VCaP (cell line): Measurements from ENCODE around the gene ELAC2.

ENCODE experiments used
- H3K27ac ChIP-seq: fragments of 450-650 bp; 2 replicates; pipeline ENCODE4 v1.5.1; 2017
- TF ChIP-seq, protein P1 (sequence below): fragments of 450-650 bp; conservative IDR thresholded peaks from 2 replicates; pipeline ENCODE4 v1.5.1; 2017; ENCODE audit warnings: mild to moderate bottlenecking, moderate library complexity

Gene ELAC2

DNA sequence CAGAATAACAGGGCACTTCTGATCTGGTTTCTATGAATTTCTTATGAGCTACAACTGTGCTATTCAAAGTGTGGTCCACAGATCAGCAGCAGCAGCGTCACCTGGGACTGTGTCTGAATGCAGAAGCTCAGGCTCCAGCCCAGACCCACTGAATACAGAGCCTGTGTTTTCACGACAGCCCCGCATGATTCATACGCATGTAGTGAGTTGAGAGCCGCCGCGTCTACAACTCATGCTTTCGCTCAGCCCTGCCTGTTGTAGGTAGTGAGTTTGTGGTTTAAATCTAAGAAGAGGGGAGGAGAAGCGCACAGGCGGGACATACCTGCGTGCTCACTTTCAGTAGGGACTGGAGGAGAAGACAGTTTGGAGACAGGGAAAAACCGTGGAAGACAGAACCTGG lies 28.5 kb upstream of the ELAC2 start:
- no peak overlapping the region for H3K27ac ChIP-seq
- TF ChIP-seq, protein P1, sequence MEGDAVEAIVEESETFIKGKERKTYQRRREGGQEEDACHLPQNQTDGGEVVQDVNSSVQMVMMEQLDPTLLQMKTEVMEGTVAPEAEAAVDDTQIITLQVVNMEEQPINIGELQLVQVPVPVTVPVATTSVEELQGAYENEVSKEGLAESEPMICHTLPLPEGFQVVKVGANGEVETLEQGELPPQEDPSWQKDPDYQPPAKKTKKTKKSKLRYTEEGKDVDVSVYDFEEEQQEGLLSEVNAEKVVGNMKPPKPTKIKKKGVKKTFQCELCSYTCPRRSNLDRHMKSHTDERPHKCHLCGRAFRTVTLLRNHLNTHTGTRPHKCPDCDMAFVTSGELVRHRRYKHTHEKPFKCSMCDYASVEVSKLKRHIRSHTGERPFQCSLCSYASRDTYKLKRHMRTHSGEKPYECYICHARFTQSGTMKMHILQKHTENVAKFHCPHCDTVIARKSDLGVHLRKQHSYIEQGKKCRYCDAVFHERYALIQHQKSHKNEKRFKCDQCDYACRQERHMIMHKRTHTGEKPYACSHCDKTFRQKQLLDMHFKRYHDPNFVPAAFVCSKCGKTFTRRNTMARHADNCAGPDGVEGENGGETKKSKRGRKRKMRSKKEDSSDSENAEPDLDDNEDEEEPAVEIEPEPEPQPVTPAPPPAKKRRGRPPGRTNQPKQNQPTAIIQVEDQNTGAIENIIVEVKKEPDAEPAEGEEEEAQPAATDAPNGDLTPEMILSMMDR = no peak

DNA sequence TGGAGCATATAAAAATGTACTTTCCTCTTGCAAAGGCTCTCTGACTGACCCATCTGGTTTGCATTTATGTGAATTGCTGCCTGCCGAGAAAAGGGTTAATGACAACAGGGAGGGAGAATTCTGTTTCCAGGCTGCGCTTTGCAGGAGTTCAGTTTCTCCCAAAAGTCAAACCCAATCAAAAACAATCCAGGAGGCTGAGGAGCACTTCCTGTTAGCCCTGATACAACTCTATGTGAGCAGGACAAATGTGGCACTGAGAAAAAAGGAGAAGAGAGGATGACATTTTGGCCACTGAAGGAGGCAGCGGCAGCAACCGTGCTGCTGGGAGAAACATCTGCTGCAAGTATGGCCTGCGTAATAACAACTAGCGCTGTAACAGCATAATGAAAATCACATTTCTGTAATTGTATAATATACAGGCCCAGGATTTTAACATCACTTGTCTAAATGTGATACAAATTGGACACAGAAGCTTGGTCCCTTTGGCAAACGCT lies 26.8 kb upstream of the ELAC2 start:
- H3K27ac ChIP-seq = no peak overlapping the region
- TF ChIP-seq, protein P1 = no peak

DNA sequence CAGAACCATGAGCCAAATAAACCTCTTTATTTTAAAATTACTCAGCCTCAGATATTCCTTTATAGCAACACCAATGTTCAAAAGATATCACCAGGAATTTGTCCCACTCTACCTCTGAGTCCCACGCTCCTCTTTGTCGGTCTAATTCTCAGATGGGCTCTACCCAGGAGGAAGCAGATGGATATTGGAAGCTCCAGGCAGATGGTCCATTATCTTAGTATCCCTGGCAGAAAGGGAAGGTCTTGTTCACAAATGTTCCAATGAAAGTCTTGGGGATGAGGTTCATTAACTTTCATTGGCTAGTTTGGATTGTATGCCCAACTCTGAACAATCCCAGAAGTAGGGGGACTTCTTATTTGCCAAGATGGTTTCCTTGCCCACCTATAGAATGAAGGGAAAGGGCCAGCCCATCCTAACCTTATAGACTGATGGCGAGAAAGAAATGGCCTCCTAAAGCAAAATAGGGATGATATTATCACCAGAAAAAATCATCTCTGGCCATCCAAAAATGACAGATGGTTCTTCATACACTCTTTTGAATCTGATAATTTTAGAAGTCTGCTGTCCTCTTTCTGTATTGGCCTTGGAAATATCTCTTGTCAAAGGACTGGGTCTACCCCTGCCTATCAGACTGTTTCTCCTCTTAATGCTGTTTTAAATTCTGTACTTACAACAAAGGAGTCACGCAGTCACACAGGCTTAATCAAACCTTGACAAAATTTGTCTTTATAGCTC lies 21.3 kb upstream of the ELAC2 start:
- TF ChIP-seq, protein P1 = no peak
- H3K27ac ChIP-seq = no peak overlapping the region

DNA sequence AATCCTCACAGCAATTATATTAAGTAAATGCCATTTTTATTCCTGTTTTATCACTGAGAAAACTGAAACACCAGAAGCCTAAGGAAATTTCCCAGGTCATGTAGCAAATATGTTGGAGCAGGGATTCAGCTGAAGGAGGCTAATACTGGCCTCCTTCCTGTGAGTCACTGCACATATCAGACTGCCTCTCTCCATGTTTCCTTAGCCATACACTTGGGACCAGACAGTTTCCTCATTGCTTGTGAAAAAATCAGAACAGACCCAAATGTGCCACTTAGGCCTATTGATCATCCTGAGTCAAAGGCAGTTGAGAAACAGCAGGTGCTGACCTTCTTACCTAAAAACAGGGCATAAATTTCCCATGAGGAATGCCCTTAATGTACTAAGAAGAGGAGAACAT lies 18.9 kb upstream of the ELAC2 start:
- H3K27ac ChIP-seq = no peak overlapping the region
- TF ChIP-seq, protein P1 = no peak

DNA sequence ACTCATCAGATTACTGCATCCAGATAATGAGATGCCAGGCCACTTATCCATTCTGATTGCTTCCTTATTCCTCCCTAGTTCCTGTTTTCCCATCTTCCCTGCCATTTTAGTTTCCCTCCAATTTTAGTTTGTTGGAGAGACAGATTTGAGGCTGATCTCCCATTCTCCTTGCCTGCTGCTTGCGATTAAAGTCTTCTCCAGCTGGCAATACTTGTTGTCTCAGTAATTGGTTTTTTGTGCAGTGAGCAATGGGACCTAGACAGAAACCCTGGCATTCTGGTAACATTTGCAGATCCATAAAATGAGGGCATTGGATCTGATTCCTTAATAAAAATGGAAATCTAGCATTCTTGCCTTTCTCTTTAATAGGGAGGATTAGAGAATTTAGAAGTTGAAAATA lies 17.6 kb upstream of the ELAC2 start:
- no peak overlapping the region for H3K27ac ChIP-seq
- TF ChIP-seq, protein P1 = no peak

DNA sequence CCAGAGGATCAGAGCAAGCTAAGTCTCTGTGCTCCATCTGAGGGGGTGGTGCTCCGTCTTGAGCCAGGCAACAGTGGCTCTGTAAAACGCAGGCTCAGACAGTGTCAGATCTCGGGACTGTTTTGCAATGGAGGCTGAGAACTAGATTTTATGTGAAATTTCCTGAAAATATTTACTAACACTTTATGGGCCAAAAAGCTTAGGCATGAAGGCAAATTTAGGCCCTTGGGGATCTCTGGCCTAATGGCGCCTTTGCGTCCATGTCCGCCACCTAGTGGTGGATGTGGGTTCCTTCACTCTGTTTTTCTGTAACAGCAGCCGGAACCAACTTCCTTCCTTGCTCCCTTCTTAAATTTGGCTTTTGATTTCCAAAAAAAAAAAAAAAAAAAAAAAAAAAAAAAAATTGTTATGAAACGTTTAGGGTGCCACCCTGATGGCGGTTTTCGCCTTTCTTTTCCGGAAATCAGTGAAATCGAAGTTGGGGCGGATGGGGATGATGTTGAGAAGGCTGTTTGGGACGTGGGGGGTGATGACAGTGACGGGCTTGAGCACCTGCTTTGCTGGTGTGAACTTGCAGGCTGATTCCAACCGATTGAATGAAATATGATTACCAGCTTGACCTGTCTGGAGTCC lies 14.0 kb upstream of the ELAC2 start:
- no peak overlapping the region for H3K27ac ChIP-seq
- TF ChIP-seq, protein P1 = peak; percentile 80

DNA sequence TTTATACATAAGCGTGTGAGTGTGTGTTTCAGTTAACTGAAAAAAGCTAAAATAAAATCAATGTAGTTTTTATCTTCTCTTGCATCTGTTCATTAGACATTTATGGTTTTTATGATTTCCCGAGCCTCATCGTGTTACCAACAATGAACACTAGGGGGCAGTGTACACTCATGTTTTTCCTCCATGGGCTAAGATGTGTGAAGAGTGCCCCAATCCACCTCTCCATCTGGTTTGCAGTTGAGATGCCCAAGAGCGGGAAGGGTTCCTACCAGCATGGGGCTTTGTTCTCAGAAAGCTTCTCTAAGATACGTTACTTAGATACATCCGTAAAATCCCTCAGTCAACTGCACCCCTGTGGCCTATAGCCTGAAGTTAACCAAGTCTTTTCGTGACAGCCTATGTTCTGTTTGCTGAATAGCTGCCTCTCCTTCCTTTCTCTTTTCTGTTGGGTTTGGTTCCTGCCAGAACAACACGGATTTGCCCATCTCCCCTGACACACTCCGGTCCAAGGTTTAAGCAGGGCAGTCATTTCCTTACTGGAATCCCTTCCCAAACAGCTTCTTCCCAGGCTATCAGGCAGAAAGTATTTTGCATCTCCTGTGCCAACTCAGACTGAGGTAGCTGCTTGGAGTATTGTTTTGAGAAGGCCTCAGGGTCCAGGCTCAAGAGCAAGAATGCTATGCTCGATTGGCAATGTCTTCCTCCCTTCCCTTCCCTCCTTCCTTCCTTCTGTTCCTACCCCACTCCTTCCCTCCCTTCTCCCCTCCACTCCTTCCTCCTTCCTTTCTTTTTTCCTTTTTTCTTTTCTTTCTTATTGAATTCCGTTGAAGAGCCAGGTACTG lies 12.9 kb upstream of the ELAC2 start:
- TF ChIP-seq, protein P1 = peak; percentile 79
- H3K27ac ChIP-seq = no peak overlapping the region
